NCI-H345 treated with DMSO at 0.1 percent for 48 hours (cell line): ENCODE measurements around the gene PALS1.

ENCODE experiments used
- DNase-seq: peaks from one replicate; lab custom pipeline; 2025; ENCODE audit not compliant: unreplicated experiment; lab: John Stamatoyannopoulos, UW

Gene PALS1

DNA sequence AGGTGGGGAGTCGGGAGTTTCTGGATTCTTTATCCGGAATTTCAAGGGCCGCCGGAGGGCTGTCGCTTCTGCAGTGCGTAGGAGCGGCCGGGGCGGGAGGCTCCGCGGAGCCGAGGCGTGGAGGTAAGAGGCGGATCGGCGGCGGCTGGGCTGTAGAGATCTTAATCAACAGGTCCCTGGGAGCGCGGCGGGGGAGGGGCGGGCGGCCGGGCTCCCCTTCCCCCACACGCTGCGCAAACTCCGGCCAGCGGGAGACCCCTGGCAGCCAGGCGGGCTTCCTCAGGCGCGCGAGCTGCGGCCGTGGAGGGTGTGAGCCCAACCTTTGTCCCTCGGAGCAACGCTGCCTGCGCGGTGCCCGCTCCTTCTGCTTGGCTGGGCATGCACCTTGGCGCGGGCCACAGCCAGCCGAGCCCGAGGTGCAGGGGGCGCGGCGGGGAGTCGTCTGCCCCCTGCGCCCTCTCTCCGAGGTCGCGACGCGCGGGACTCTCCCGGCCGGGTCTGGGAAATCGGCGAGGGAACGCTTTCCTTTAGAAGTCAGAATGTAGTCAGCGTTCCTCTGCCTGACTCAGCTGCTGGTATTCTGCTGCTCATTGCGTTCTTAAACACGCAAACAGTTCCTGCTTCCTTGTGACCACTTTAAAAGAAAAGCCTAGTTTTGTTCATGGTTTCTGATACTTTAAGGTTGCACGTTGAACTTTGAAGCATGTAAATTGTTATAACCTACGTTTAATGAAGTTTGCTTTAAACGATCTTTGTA is at the start of gene PALS1:
Gene PALS1 (plus strand): TSS at position 25 of the 757 bp plus-strand sequence. CDS start 37,736 bp downstream, outside the sequence.
- peak; percentile 49 for DNase-seq

DNA sequence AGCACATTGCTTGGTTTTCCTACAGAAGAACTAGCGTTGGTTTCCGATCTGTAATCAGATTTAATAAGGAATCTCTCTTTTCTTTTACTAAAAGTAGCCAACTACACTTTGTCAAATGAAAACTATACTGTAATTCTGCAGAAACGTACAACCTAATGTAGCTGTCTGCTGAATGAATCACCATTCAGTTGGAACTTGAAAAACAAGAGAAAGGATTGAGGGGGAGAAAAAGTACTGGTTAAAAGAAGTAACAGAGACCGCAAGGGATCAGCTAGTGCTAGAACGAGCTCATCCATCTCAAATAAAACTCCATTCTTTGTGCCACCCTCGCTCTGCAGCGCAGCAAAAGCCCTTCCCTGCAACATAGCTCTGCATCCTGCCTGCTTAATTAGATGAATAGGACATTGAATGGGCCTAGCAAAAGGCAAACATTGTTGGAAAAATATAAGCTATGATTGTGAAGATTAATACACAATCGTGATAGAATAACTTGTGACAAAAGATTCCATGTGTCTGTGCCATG is 49.4 kb upstream of the PALS1 start:
- DNase-seq: no peak

DNA sequence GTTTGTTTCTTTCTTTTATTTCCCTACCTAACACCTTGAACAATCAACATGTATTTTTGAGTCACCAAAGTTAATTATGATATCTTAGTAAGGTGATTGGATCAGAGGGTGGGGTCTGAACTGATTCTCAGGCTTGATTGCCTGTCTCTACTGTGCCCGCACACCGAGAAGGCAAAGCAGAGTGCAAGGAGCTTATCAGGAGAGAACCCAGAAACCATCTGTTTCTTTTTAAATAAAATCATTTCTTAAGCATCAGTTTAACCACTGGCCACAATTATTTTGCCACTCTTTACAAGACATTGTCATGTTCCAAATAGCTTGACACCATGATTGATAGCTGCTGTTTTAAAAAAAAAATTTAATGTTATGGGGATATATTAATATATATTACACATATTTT is 48.9 kb upstream of the PALS1 start:
- no peak for DNase-seq

DNA sequence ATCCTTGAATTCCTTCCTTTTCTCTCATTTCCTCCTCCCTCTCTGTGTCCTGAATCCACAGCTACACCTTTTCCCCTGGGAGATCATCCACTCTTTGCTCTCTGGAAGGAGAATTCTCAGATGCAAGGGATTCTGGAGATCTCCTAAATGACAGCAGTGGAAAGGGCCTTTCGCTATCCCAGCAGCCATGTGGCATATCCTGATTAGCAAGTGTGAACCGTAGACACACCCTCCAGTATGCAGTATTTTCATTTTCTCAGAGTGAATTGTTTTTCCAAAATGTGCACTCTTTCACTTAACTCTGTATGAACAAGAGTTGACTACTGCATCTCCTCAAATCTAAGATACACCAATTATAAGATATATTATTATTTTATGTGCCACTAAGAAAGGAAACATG is 46.0 kb upstream of the PALS1 start:
- DNase-seq: no peak

DNA sequence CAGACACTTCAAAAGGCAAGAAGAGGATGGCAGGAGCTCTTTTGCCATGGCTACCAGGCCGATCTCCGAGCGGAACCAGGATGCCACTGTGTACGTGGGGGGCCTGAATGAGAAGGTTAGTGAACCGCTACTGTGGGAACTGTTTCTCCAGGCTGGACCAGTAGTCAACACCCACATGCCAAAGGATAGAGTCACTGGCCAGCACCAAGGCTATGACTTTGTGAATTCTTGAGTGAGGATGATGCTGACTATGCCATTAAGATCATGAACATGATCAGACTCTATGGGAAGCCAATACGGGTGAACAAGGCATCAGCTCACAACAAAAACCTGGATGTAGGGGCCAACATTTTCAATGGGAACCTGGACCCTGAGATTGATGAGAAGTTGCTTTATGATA is 42.2 kb upstream of the PALS1 start:
- DNase-seq: no peak

DNA sequence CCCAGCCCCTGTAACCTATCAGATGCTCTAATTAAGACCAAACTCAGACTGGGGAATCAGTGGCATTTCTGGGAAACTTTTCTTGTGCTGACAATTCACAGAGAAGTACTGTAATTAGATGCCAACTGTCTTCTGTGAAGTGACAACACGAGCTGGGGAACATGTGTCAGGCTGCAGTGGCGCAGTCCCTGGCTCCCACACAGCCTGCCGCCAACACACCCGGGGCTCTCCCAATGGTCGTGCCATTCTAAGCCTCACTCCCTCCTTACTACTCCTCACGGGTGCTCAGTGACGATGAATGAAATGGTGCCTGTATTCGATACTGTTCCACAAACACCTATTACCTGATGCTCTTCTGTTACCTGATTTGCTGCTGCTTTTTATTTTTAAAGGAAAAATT is 33.4 kb upstream of the PALS1 start:
- no peak for DNase-seq

DNA sequence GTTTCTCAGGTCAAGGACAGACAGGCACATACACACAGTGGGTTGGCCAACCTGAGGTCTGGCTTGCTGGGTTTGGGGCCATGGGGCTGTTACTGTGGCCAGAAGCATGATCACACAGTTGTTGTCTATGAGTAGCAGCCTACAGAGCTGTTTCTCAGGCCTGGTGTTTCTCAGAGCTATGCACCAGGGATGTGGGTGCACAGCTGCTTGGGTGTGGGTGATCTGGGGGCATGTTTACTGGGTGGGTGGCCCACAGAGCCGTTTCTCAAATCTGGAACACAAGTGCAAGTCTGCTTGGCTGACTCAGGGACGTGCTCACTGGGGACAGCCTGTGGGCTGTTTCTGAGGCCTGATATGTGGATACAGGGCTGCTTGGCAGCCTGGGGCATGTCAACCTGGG is 23.1 kb upstream of the PALS1 start:
- no peak for DNase-seq

DNA sequence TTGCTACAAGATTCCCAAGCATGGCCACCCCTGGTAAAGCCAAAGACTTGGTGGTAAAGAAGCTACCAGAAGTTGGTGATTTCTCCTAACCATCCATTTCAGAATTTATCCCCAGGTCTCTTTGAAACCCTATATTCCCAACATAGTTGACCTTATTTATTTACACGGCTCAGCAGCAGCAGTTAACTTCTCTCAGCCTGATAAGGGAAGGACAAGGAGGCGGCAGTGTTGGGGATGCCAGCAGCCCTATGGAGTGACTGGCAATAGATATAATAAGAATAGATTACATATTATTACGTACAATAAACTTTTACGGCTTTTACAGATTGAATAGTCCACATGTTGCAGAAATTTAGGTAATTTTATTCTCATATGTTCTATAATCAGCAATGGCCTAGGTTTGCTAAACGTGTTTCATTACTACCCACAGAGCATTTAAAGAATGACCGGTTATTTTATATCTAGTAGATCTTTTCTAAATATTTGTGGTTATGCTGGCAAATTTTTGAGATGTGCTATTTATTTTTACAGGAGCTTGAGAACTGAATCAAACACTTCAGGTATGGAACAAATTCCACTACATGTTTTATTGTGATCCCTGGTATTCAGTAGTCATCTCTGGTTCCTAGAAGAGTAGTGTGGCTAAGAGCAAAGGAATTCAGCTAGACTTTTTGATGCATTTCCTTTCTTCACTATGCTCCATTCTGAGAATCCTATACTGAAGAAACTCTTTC is 19.8 kb upstream of the PALS1 start:
- no peak for DNase-seq

DNA sequence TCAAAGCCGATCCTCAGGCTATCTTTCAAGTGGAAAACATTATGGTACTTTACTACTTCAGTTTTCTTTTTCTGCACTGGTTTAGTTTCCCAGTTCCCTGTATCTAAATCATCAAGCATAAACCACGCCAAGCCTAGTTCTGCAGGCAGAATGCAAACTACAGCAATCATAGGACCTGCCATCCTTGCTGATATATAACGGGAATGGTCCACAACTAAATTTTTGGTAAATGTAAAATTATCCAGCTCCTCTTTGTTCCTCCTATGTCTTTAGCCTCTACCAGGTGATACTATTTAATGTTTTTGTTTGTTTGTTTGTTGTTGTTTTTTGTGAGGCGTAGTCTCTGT is 19.3 kb upstream of the PALS1 start:
- no peak for DNase-seq

DNA sequence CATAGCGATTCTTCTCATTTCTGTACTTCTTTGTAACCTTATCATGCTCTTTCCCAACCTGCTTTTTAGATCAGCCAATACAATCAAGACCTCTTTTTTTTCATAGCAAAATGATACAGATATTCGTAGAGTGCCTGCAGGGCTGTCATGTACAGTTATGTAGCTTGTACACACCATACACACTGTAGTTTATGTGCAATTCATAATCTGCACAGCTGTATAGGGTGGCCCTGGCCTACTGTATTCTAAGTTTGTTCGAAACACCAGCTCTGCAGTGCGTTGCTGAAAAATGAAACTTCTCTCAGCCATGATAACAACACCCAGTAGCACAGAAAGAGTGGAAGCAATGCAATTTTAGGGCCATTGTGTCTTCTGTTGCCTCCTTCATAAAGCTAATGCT is 15.7 kb upstream of the PALS1 start:
- no peak for DNase-seq

DNA sequence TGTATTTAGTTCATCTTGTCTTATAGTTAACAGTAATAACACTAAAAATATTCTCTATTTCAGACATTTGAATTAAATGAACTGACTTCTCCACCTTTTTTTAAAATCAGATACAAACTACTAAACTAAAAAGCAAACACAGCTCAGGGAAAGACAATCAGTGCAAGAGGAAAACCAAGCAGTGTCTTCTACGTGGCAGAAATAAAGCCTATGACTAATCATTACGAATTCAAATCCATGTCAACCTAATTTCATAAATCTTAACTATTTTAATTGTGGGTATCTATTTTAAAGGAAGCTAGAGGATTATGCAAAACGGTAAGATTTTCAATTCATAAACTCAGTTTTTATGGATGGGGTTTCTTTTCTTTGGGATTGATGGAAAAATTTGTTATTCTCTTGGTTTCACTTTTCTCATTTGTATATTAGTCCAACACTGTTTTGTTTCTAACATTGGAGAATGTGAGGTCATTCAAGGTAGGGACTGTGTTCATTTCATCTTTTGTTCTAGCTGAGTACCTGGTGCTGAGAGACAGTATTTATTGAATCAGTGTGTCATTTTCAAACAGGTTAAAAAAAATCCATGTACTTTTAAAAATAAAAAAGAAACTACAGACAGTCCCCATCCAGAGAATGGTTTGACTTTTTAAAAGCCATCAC is 12.8 kb upstream of the PALS1 start:
- DNase-seq: no peak

DNA sequence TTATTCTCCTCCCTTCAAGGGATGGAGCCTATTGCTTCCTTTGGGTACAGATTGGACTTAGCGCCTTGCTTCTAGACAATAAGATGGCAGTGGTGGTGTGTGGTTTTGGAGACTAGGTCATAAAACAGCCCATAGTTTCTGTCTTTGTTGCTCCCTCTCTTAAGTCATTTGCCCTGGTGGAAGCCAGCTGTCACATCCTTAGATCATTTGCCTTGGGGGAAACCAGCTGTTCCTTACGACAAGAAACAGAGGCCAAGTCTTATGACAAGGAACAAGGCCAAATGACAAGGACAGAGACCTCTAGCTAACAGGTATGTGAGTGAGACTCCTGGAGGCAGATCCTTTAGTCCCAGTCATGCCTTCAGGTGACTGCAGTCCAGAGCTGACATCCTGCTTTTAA is 9.2 kb upstream of the PALS1 start:
- DNase-seq: no peak

DNA sequence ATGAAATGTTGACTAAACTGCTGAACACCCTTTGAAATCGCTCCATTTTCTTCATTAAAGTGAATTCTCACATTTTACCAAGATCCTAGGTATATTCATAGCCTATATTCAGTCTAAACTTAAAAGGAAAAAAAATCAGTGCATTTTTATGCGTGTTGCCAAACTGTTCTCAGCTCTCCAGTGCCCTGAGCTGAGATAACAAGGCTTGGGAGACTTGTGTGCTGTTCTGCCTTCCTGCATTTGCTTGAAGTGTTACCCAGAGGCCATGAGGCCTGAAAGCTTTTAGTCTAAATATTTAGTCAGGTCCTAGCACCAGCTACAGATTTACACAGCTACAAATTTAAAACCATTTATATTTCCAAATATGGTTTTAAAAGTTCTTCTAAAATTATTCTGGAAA is 8.6 kb upstream of the PALS1 start:
- no peak for DNase-seq

DNA sequence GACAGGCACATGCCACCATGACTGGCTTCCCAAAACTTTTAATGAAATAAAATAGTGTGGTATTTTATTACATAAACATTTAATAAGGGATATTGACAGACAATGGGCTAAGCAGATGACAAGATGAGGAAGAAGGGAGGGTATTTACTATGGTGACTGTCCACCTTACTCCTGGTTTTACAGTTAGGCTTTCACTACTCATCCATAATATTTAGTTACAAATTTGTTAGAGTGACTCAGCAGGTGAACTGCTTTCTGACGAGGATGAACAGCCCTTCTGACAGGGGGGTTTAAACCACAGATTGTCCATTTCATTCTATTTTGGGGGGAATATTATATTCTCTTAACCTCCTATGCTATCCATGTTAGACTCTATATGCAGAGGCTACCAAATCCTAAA is 3.6 kb upstream of the PALS1 start:
- no peak for DNase-seq

DNA sequence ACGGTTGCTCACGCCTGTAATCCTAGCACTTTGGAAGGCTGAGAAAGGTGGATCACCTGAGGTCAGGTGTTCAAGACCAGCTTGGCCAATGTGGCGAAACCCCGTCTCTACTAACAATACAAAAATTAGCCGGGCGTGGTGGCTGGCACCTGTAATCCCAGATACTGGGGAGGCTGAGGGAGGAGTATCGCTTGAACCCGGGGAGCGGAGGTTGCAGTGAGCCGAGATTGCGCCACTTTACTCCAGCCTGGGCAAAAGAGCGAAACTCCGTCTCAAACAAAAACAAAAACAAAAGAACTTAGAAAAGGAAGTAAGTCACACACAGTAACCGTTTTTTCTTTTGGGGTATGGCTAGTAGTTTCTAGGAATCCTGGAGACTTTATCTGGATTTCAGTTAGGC is 1.7 kb upstream of the PALS1 start:
- DNase-seq: no peak

DNA sequence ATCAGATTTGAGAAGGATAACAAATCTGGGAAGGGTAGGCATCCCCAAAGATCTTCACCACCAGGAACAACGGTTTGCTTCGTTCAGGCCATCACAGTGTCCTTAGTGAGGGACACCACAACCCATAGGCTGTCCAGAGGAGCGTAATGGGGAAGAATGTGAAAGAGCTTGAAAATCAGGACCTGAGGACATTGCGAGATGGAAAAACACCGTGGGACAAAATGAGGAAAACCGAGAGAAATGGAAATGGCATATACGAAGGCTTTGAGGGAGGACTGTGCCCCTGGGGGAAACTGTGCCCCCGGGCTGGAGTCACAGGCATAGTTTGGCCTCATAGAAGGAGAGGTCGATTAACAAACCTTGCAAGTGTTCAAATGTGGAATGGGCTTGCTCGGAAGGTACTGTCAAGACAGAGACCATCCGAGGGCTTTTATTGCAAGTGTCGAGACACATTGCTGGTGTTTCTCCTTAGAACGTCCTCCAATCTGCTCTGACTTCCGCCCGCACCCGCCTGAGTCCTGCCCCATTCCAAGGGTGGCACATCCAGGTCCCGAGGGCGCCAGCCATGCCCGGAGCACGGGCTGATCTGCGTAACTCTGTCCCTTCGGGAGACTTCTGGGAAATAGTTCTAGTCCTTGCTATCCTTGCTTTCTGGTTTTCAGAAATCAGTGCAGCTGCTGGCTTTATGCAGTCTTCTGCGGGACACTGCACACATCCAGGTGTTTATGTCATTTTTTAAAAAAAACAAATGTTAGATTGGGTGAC is 885 bp upstream of the PALS1 start:
- DNase-seq: no peak

DNA sequence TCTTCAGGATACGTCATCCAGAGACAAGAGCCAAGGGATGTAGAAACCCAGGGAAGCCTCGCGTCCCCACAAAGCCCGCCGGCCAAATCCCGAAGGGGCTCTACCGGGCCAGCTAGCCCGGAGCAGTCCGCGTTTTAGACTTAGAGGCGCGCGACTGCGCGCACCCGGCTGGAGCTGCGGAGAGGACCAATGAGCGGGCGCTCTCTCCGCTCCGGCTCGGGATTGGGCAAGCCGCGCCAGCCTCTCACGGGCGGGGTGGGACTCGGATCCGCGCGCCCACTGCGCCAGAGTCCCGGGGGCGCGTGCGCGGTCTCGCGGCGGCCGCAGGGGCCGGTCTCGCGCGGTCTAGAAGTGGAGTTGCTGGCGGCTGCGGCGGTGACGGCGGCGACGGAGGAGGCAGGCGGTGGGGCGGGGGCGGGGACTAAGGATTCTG is 241 bp upstream of the PALS1 start:
- DNase-seq: peak; percentile 96

DNA sequence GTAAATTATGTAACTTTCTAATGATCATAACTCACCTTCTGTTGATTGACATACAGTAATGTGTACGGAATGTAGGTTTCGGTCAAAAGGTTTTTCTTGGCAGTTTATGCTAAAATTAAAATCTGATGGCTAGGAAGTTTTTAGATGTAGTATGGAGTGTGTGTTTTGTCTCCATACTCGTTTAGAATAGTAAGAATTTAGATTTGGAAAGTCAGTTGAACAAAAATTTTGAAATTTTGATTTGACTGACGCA is 859 bp downstream of the PALS1 start:
- DNase-seq: no peak

DNA sequence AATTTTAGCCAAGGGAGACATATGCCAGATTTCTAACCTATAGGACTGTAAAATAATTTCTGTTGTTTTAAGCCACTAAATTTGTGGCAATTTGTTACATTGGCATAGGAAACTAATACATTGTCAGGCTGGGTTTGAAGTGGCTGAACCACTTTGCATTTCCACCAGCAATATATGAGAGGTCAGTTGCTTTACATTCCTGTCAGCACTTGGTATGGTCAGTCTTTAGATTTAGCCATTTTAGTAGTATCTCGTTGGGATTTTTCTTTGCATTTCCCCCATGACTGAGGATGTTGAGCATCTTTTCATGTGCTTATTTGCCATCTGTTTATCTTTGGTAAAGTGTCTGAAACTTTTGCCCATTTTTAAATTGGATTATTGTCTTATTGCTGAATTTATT is 3.9 kb downstream of the PALS1 start:
- no peak for DNase-seq

DNA sequence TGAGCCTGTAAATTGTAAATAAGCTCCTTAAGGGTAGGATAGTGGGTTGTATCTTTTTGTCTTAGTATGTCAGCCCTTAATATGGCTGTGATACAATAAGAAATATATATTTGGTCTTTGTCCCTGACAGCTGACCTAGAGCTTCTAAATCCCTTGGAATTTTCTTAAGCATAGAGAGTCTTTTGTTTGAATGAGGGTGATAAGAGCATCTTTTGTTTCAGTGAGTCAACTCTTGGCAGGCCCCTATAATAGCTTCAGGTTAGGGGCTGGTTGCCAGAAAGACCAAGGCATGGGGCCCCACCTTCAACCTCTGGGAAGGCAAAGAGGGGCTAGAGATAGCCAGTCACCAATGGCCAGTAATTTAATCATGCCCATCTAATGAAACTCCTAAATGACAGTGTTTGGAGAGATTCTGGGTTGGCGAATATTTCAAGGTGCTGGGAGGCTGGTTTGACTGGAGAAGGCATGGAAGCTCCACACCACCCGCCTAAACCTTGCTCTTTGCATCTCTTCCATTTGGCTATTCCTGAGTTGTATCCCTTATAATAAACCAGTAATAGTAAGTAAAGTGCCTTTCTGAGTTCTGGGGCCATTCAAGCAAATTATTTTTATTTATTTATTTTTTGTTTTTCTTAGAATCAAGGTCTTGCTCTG is 10.5 kb downstream of the PALS1 start:
- DNase-seq: no peak

DNA sequence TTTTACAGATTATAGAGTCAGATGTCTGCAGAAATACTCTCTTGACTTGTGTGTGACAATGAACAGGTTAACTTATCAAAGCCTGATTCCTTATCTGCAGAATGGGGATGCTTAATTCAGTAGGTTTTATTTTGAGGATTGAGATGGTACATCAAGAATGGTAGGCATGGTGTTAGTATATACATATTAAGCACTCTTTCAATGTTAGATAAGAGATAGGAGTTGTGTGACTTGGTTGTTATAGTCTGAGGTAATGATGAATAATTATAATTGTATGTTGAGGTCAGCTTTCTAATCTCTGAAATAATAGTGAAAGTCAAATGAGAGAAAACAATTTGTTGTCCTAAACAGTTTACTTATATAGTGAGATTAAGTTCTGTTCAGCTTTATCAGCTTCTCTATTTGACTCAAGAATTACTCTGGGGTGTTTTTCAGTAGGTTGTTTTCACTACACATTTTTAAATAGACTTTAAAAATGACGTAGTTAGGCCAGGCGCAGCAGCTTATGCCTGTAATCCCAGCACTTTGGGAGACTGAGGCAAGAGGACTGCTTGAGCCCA is 11.9 kb downstream of the PALS1 start:
- DNase-seq: no peak
